Measurements from ENCODE around the gene RAB7A.

DNA sequence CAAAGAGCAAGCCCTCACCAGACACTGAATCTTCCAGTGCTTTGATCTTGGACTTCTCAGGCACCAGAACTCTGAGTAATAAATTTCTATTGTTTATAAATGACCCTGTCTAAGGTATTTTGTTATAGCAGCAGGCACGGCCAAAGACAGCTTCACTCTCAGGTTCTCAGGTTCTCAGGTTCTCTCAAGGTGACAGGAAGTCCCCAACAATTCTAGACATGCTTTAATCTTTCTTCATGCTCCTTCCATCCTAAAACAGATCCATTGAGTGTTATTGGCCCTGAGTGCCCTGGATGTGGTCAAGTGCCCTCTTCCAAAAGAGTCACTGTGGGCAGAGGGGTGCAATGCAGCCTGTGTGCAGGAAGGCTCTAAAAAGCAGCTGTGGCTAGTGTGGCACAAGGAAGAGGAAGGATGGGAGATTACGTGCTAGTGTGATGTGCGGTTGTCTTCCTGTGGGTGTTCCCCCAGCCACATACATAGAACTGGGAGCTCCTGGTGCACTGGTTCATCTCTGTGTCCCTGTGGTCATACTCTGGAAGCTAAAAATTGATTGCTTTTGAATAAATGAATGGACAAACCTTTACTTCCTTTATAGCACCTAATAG, 11.0 kb upstream of the RAB7A start:
- TF ChIP-seq CTCF (IDR thresholded peaks at IDR 0.05) (no peak), POLR2A (IDR thresholded peaks at IDR 0.05) (no peak)
